HG03196 (cell line): ENCODE measurements around the gene DCANP1.
"Not testable (repeated sequence)": the region's sequence is repeated elsewhere in the genome, so short reads cannot be mapped to it uniquely, and the experiment has no call there.

Experiments used
- ATAC-seq: cut with Tn5 transposase; IDR thresholded peaks from one replicate; pipeline ENCODE4 v1.9.1; 2021; ENCODE audit not compliant: unreplicated experiment

Gene DCANP1

DNA sequence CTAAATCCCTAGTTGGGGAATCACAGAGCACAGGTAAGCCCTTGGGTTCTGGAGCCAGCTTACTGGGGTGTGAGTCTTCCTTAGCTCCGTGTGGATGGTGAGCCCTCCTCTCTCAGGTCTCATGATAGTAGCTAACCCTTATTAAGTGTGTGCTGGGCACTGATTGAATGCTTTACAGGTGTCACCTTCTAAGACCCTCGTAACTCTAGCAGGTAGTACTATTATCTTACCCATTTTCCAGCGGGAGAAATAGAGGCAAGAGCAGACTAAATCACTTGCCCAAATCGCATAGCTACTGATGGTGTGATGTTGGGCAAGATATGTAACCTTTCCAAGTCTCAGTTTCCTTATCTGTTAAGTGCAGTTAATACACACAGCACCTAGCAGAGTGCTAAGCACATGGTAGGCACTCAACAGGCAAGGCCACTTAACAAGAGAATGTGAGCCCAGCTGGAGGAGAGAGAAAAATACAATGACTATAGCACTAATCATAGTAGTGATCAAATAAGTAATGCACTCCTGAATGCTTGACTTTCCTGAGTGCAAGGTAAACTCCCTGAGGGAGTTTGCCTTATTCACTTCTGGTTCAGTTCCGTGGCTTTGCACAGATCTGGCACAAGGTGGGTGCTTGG is at the start of gene DCANP1:
DCANP1 (minus strand) TSS at position 51 of the 632 bp plus-strand sequence. CDS start 240 bp downstream, outside the sequence.
- no peak for ATAC-seq

DNA sequence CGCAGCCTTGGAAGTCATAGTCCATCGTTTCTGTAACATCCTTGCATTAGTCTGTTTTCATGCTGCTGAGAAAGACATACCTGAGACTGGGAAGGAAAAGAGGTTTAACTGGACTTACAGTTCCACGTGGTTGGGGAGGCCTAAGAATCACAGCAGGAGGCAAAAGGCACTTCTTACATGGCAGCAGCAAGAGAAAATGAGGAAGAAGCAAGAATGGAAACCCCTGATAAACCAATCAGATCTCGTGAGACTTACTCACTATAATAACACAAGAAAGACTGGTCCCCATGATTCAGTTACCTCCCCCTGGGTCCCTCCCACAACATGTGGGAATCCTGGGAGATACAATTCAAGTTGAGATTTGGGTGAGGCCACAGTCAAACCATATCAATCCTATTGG is 48.4 kb upstream of the DCANP1 start:
- ATAC-seq, result not testable (repeated sequence)

DNA sequence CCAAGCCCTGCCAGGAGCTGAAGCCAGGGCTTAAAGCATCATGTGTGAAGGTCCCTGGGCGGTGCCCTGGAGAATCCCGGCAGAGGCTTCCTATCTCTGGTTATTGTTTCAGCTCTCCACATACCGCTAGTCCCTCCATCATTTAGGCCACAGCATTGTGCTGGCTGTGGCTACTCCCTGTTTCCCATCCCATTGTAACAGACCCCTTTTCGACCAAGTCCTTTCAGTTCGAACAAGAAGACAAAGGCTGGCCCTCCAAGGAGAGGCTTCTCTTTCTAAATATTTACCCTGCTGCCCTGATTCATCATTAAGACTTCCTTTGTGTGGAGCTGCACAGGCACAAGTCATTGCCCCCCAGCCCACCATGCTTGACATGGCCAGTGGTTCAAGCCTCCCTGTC is 47.0 kb upstream of the DCANP1 start:
- no peak for ATAC-seq

DNA sequence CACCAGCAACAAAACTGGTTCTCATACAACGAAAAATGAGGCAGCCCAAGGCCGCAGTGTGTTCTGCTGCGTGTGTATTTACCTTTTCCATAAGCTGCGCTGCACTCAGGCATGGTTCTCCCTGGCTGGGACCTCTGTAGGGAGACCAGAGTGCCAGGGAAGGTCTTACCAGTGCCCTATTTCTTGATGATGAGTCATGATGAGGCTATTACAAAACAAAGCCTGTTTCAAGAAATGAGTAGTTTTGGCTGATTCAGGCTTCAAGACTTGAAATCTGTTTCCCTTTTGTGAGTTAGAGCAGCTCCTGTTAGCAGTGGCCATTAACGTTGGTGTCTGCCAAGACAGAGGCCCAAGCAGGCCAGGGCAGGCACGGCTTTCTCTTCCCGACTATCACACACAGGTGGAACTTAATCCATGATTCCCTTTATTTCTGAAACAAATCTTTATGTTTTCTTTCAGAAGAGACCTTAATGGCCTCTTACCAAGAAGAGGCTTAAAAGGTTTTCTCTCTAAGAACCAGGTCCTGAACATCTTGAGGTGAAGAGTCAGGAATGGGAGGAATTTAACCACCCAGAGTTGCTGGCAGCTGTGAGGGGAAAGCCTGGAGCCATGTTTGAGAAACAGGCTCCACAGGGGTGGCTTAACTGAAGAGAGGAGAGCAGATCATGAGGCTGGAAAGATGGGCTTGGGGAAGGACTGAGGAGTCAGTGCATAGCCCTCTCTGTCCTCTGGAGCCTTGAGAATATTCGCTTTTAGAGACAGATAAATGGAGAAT is 46.4 kb upstream of the DCANP1 start:
- ATAC-seq, result no peak

DNA sequence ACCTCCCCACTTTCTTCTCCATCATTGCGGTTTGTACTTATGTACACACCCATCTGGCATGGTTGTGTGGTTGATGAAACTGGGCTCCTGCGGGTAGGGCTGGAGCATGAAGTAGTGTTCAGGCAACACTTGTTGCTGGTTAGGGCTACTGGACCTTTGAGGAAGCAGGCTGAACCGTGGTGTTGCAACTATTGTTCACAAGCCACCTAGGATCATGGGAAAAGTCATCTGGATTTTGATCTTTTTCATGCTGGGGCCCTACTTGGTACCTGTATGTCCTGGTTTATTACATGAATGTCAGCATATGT is 45.1 kb upstream of the DCANP1 start:
- no peak for ATAC-seq

DNA sequence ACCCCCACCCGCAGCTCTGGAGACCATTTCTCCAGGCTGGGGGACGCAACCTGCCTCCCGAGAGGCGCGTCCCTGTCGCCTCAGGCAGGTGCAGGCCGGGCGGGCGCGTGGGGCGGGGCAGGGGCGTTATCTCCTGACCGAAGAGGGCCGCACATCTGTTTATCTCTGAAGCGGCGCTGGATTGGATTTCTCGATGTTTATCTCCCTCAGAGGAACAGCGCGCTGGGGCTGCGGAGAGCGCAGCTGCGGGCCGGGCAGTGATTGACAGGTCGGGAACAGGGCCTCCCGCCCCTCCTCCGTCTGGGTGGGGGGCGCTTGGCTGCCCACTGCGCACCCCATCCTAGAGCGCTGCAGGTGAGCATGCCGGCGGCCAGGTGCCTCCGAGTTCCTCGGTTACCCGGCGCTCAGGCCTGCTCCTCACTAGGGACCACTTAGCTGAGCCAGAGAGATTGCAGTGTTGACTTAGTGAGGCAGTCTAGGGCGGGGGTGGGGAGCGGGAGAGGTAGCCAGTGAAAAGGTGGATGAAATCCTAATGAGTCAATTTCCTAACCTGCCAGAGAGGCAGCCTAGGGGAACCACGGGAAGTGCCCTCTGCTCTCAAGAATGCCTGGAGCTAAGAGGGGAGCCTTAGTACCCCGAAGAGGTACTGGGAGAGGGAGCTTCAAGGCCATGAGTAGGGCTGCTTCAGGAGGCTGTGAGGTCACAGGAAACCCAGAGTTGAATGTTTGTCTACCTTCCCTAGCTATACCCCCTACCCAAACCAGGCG is 44.6 kb upstream of the DCANP1 start:
- ATAC-seq, result no peak

GRCh38 chr5:135491038-135491551 is 43.9 kb upstream of the DCANP1 start:
- no peak for ATAC-seq

GRCh38 chr5:135490245-135491037 is 43.3 kb upstream of the DCANP1 start:
- ATAC-seq, result no peak

DNA sequence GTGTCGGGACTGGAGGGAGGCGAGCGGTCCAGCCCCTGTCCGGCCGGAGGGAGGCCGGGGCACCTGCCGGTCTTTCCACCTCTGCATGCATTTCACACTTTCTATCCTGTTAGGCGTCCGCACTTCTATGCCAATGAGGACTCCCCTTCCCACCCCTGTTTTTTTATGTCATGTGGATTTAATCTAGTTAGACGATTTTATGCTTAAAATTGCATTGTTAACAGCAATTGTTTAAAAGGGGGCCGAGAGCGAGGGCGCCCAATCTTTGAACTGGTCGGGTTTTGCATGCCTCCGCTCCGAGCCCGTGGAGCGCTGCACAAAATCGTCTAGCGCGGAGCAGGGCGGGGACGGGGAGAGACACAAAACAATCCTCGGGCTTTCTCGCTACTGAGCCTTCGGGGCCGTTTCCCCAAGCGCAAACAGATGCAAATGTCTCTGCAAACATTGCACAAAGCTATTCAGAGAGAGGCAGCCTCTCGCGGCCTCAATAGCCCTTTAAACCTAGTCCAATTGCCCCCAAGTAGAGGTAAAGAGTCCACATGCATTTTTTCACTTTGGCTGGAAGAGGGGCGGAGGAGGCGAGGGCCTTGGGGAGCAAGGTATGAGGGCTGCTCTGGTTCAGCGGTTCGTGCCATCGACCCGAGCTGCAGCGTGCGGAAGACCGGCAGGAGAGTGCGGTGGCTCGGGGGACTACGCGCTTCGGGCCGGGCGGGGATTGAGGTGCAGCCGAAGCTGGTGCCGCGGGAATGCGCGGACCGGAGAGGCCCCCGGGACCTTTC is 42.5 kb upstream of the DCANP1 start:
- ATAC-seq, result no peak

GRCh38 chr5:135488727-135489465 is 41.7 kb upstream of the DCANP1 start:
- ATAC-seq, result no peak

GRCh38 chr5:135487839-135488514 is 40.8 kb upstream of the DCANP1 start:
- ATAC-seq, result no peak

- no peak for ATAC-seq
Measured at GRCh38 chr5:135487037-135487395, 39.9 kb upstream of the DCANP1 start.

GRCh38 chr5:135486131-135487036 is 39.2 kb upstream of the DCANP1 start:
- no peak for ATAC-seq

- ATAC-seq, result no peak
Measured at GRCh38 chr5:135484674-135485086, 37.5 kb upstream of the DCANP1 start.

DNA sequence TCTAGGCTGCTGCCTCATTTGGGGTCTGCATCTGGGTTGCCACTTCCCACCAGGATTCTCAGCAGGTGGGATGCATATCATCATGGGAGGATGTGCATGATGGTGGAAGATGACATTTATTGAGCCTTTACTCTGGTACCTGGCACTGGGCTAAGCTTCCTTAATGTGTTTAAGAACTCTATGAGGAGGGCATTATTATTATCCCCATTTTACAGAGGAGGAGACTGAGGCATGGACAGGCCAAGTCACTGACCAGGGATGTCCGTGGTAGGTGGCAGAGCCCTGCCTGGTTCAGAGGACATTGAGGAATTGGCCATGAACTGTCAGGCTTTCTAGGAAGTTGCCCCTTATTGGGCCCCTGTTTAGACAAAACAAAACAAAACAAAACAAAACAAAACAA is 36.1 kb upstream of the DCANP1 start:
- no peak for ATAC-seq

DNA sequence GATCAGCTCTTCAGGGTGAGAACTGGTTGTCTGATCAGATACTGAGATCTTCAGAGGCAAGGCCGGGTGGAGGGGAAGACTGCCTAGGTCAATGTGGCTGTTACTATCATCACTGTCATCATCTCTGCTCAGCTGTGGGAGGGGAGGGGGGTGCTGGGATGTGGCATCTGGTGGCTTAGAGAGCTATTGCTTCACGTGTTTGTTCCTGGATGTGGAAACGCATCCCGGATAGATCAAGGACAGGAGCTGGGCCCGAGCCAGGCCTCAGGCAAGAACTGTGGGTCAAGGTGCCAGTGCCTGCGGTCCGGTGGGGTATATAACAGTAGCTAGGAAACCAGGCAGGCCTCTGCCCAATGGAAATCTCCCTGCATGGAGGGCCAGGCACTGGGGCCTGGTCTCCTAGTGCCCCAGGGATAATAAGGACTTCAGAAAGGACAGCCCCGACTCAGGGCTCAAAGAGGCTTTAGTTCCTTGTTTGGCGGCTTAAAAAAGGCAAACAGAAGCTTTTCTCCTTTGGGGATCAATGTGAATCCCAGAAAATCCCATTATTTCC is 35.3 kb upstream of the DCANP1 start:
- ATAC-seq, result no peak

DNA sequence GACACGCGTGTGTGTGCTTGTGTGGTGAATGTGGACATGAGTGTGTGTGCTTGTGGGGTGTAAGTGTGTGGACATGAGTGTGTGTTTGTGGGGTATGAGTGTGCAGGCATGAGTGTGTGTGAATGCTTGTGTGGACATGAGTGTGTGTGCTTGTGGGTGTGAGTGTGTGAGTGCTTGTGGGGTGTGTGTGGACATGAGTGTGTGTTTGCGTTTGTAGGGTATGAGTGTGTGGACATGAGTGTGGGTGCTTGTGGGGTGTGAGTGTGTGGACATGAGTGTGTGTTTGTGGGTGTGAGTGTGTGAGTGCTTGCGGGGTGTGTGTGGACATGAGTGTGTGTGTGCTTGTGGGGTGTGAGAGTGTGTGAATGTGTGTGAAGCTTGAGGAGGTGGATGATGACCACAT is 34.8 kb upstream of the DCANP1 start:
- no peak for ATAC-seq

DNA sequence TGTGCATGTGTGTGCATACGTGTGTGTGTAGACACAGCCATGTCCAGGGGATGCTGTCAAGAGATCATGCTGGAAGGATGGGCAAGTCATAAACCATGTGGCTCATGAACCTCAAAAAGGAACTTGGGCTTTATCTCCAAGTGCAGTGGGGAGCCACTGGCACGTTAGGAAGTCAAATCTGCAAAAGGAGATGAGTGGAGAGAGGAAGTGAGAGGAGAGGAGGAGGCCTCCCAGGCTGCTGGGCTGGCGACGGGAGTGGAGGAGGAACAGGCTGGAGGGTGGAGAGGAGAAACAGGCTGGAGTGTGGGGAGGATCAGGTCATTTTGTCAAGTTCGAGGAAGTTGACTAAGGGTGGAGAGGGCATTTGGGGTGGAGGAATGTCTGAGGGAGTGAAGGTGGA is 34.2 kb upstream of the DCANP1 start:
- ATAC-seq, result no peak
